Liver (tissue), 3 donors: ENCODE data around the gene FARP1.

Experiments
- ATF3 ChIP-seq: IDR thresholded peaks from 2 replicates; pipeline ENCODE4 v1.6.1; 2016; ENCODE audit warnings: antibody characterized with exemption
- CTCF ChIP-seq: fragments of 150-350 bp; IDR thresholded peaks from 2 replicates; pipeline ENCODE4 v1.5.1; 2017; ENCODE audit warnings: improper control_type of control experiment, low read depth, low read length; ENCODE audit not compliant: missing input control
- GABPA ChIP-seq, 2 donors: IDR thresholded peaks in 1 of 2; conservative IDR thresholded peaks in 1 of 2; 2 replicates each; pipeline ENCODE4 v1.6.1; 2016; ENCODE audit warnings: antibody characterized with exemption in 2 of 2, mild to moderate bottlenecking in 1 of 2, moderate library complexity in 1 of 2
- MAX ChIP-seq: IDR thresholded peaks from 2 replicates; pipeline ENCODE4 v1.6.1; 2016; ENCODE audit warnings: antibody characterized with exemption
- NR2F2 ChIP-seq: IDR thresholded peaks from 2 replicates; pipeline ENCODE4 v1.6.1; 2016; ENCODE audit warnings: antibody characterized with exemption
- RAD21 ChIP-seq, 2 donors: IDR thresholded peaks; 2 replicates each; pipeline ENCODE4 v1.6.1; 2016; ENCODE audit warnings: antibody characterized with exemption in 2 of 2, mild to moderate bottlenecking in 2 of 2
- RXRA ChIP-seq, 2 donors: IDR thresholded peaks; 2 replicates each; pipeline ENCODE4 v1.6.1; 2017 to 2018; ENCODE audit warnings: antibody characterized with exemption in 2 of 2, mild to moderate bottlenecking in 1 of 2
- TAF1 ChIP-seq: conservative IDR thresholded peaks from 2 replicates; pipeline ENCODE4 v1.6.1; 2016; ENCODE audit warnings: antibody characterized with exemption, mild to moderate bottlenecking
- ZBTB33 ChIP-seq: IDR thresholded peaks from 2 replicates; pipeline ENCODE4 v1.6.1; 2016; ENCODE audit warnings: antibody characterized with exemption
- donor health status: healthy.
- donor health status: healthy.

GRCh38 chr13:98466634-98467236, 323.8 kb downstream of the FARP1 start:
- TF ChIP-seq CTCF (peak; percentile 34), MAX (no peak), ATF3 (no peak), RAD21 (IDR thresholded peaks at IDR 0.05) (peak in 1 of 2 donors; percentile 69), GABPA (IDR thresholded peaks at IDR 0.05 in 1 of 2, conservative IDR thresholded peaks at IDR 0.05 in 1 of 2) (no peak), RXRA (IDR thresholded peaks at IDR 0.05) (no peak), NR2F2 (no peak), ZBTB33 (no peak), TAF1 (no peak)
